HepG2 (cell line): ENCODE data around the gene RSAD1. TPM values are rescaled to one million over a fixed set of nuclear protein-coding genes. Genes with fewer than 3 reads are reported as not detected.

Experiments
- ATAC-seq: fragments of 200-7000 bp; cut with Tn5 transposase; 3 replicates; pipeline ENCODE4 v1.9.1; 2020; ENCODE audit warnings: mild to moderate bottlenecking, moderate library complexity
- BruUV-seq: library from RNA; stranded (reverse); fragments of 400-500 nt; replicated peaks from 2 replicates; lab custom pipeline; 2021; lab: Mats Ljungman, UMichigan
- CTCF ChIA-PET: fragments of 300-600 bp; formaldehyde crosslinking; extraction: SDS; loops from one replicate; lab custom pipeline; 2021; ENCODE audit warnings: low total read pairs, inconsistent platforms, low intra/inter-chr PET ratio; lab: Yijun Ruan, JAX
- POLR2A ChIA-PET: fragments of 350-600 bp; sonication (Branson Sonifier 250); formaldehyde crosslinking; loops from one replicate; lab custom pipeline; 2020; ENCODE audit warnings: antibody characterized with exemption, inconsistent platforms; lab: Yijun Ruan, JAX
- DNase-seq: peaks from one replicate; pipeline ENCODE4 v3.0.0-alpha.2; 2015; ENCODE audit warnings: low spot score
- FAIRE-seq: peaks from 3 replicates; lab custom pipeline; 2011; peaks lifted over from hg19 to GRCh38; lab: Jason Lieb, UNC
- H2AFZ ChIP-seq: one replicate; pipeline ENCODE4 v1.6.1; 2011; ENCODE audit warnings: low read length, inconsistent platforms
- H3K27ac ChIP-seq: fragments of 300-600 bp; 3 replicates; pipeline ENCODE4 v1.8.0; 2011; ENCODE audit warnings: mixed run types, mild to moderate bottlenecking, mixed read lengths, low read length, inconsistent platforms; ENCODE audit not compliant: insufficient read depth; ENCODE audit errors: extremely low read length
- H3K27me3 ChIP-seq, 2 experiments: fragments of 200-600 bp in 1 of 2; 2 replicates in 1 of 2; 3 replicates in 1 of 2; pipeline versions ENCODE4 v1.6.0 to v1.8.0; 2011; ENCODE audit warnings: low read length in 2 of 2, mild to moderate bottlenecking in 2 of 2, moderate library complexity in 2 of 2, inconsistent platforms in 1 of 2; ENCODE audit not compliant: insufficient read depth in 2 of 2, control insufficient read depth in 1 of 2
- H3K36me3 ChIP-seq, 2 experiments: fragments of 200-600 bp in 1 of 2; replicated peaks in 1 of 2; 2 replicates in 1 of 2; 3 replicates in 1 of 2; pipeline versions ENCODE4 v1.5.1 to v1.8.0; 2011; ENCODE audit warnings: low read length in 2 of 2, inconsistent platforms in 1 of 2; ENCODE audit not compliant: insufficient read depth in 2 of 2, control insufficient read depth in 1 of 2
- H3K4me1 ChIP-seq: 2 replicates; pipeline ENCODE4 v1.5.1; 2012; ENCODE audit warnings: low read length, inconsistent platforms; ENCODE audit not compliant: insufficient read depth
- H3K4me2 ChIP-seq: 2 replicates; pipeline ENCODE4 v1.6.0; 2011; ENCODE audit warnings: low read depth, low read length, inconsistent platforms
- H3K4me3 ChIP-seq, 3 experiments: fragments of 200-600 bp in 1 of 3; sonication (generic), shearing (Covaris generic) in 1 of 3; replicated peaks in 1 of 3; 2 replicates each; pipeline ENCODE4 v1.5.1; 2011 to 2016; ENCODE audit warnings: low read length in 3 of 3, inconsistent platforms in 2 of 3, low read depth in 2 of 3, mild to moderate bottlenecking in 2 of 3, control low read depth in 1 of 3, mixed read lengths in 1 of 3; ENCODE audit not compliant: insufficient read depth in 1 of 3
- H3K79me2 ChIP-seq: one replicate; pipeline ENCODE4 v1.6.1; 2011; ENCODE audit warnings: low read length, inconsistent platforms; ENCODE audit not compliant: insufficient read depth
- H3K9ac ChIP-seq: 2 replicates; pipeline ENCODE4 v1.6.0; 2011; ENCODE audit warnings: mild to moderate bottlenecking, low read depth, low read length, inconsistent platforms; ENCODE audit not compliant: insufficient read depth
- H3K9me3 ChIP-seq: 2 replicates; pipeline ENCODE4 v1.5.1; 2012; ENCODE audit warnings: mild to moderate bottlenecking, low read length
- H4K20me1 ChIP-seq: 2 replicates; pipeline ENCODE4 v1.6.0; 2011; ENCODE audit warnings: inconsistent platforms, mild to moderate bottlenecking, low read length, moderate library complexity; ENCODE audit not compliant: insufficient read depth
- FOXP1 ChIP-seq, 2 experiments: fragments of 450-650 bp in 1 of 2; IDR thresholded peaks; 2 replicates each; pipeline ENCODE4 v1.6.1; 2017 to 2018; ENCODE audit warnings: antibody characterized with exemption in 1 of 2
- JUND ChIP-seq: sonication (generic); formaldehyde crosslinking; IDR thresholded peaks from 2 replicates; pipeline ENCODE4 v1.8.0; 2022; ENCODE audit warnings: mild to moderate bottlenecking, missing genetic modification reagents
- KDM6A ChIP-seq: IDR thresholded peaks from 2 replicates; pipeline ENCODE4 v1.6.1; 2016; ENCODE audit warnings: low read depth
- KLF9 ChIP-seq: IDR thresholded peaks from 2 replicates; pipeline ENCODE4 v1.6.1; 2016; ENCODE audit warnings: low read depth
- MIXL1 ChIP-seq: IDR thresholded peaks from 2 replicates; pipeline ENCODE4 v1.6.1; 2016
- PAF1 ChIP-seq: IDR thresholded peaks from 2 replicates; pipeline ENCODE4 v1.6.1; 2016; ENCODE audit warnings: missing genetic modification reagents, missing compliant biosample characterization
- RARA ChIP-seq: IDR thresholded peaks from 2 replicates; pipeline ENCODE4 v1.6.1; 2016; ENCODE audit warnings: missing genetic modification reagents, missing compliant biosample characterization
- REXO4 ChIP-seq: sonication (generic); formaldehyde crosslinking; IDR thresholded peaks from 2 replicates; pipeline ENCODE4 v1.8.0; 2022; ENCODE audit warnings: missing genetic modification reagents, mild to moderate bottlenecking, borderline replicate concordance
- ZSCAN22 ChIP-seq: sonication (generic); formaldehyde crosslinking; IDR thresholded peaks from 2 replicates; pipeline ENCODE4 v1.4.0; 2020; ENCODE audit warnings: mild to moderate bottlenecking, missing genetic modification reagents
- whole genome bisulfite sequencing: methylation state at CpG from one replicate; pipeline ENCODE4 v1.1.6; 2017; ENCODE audit warnings: low lambda C conversion rate; 5-methylcytosine and 5-hydroxymethylcytosine counted together
- in situ Hi-C: cut with HindIII; loops from 2 replicates; pipeline ENCODE4 v1.10.0; 2017; ENCODE audit warnings: low pct_unique_long_range_greater_than_20kb; ENCODE audit not compliant: extremely low pct_ligation_motif_present
- intact Hi-C: fragments of 100-400 bp; cut with micrococcal nuclease; formaldehyde crosslinking; loops from one replicate; pipeline ENCODE4 v1.10.0; 2022; ENCODE audit not compliant: unreplicated experiment
- polyA plus RNA-seq, 8 experiments: library from polyadenylated mRNA; depleted of rRNA in 3 of 8; stranded (reverse) in 7 of 8; unstranded in 1 of 8; fragments of >200 nt; fragmentation: Illumina TruSeq in 4 of 8; extraction: Trizol in 4 of 8; gene quantifications; 2 replicates each; pipeline versions ENCODE4 v1.2.1 to v1.2.3, GENCODE V29; 2011 to 2016; ENCODE audit warnings: low read depth in 4 of 8, missing spikeins in 1 of 8, mixed read lengths in 1 of 8; ENCODE audit not compliant: insufficient read depth in 1 of 8
- total RNA-seq, 5 experiments: library from RNA; depleted of rRNA; stranded (reverse); fragments of >200 nt; fragmentation: Illumina TruSeq; extraction: Trizol; gene quantifications; 2 replicates each; pipeline ENCODE4 v1.2.3, GENCODE V29; 2016; ENCODE audit warnings: low read depth in 1 of 5
- TF ChIP-seq, protein P1 (sequence below): sonication (generic); formaldehyde crosslinking; IDR thresholded peaks from 2 replicates; pipeline ENCODE4 v1.4.0; 2020; ENCODE audit warnings: mild to moderate bottlenecking, missing genetic modification reagents

Gene RSAD1
- total and polyA plus RNA-seq, 2 of the 13 experiments (the other 11 are each of a cell fraction or from before 2014, with no cell fraction given), result 22.7 to 27.7 TPM

DNA sequence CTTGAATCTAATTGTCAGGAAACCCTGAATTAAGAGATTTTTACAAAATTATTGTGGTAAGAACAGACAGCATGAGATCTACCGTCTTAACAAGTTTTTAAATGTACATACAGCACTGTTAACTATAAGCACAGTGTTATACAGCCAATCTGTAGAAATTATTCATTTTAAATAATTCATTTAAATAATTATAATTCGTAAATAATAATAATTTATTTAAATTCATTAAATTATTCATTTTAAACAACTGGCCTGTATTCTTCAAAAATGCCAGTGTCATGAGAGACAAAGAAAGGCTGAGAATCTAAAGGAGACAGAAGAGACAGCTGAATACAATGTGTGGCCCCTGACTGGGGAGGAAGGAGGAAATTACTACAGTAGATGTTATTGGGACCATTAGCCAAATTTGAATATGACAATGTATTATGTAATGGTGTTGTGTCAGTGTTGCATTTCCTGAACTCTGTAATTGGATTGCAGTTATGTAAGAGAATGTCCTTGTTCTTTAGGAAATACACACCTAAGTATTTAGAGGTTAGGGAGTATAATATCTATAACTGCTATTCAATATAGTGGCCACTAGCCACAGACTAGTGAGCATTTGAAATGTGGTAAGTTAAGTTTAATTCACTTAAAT, 2.3 kb downstream of the RSAD1 start:
- Histone ChIP-seq H3K27ac (no peak overlapping the region), H3K27me3 (no peaks in the 10 kb centered on the region), H3K79me2 (peaks cover 3% of the 10 kb centered on the region), H2AFZ (no peak overlapping the region), H3K4me1 (peaks cover 43% of the 10 kb centered on the region), H3K4me2 (no peak overlapping the region), H3K4me3 (no peak overlapping the region), H4K20me1 (peaks cover 4% of the 10 kb centered on the region; the same call in 1 of the 2 replicates), H3K9ac (no peak overlapping the region), H3K36me3 (peaks cover 9 to 19% of the 10 kb centered on the region in 2 experiments; a peak in 4 of 5 replicates), H3K9me3 (no peaks in the 10 kb centered on the region)
- TF ChIP-seq RARA (0 out of 2 replicates have a peak, but pooled peaks have one; percentile 15), REXO4 (CRISPR knock-in tag) (no peak), JUND (CRISPR knock-in tag) (no peak), FOXP1 (IDR thresholded peaks at IDR 0.05) (no peak), FOXP1 (CRISPR knock-in tag; IDR thresholded peaks at IDR 0.05) (0 out of 2 replicates have a peak, but pooled peaks have one; percentile 9), KLF9 (CRISPR knock-in tag) (no peak), KDM6A (no peak), PAF1 (no peak), ZSCAN22 (no peak), MIXL1 (CRISPR knock-in tag) (peak; percentile 54; the same call in 1 of the 2 replicates)
- TF ChIP-seq, protein P1, sequence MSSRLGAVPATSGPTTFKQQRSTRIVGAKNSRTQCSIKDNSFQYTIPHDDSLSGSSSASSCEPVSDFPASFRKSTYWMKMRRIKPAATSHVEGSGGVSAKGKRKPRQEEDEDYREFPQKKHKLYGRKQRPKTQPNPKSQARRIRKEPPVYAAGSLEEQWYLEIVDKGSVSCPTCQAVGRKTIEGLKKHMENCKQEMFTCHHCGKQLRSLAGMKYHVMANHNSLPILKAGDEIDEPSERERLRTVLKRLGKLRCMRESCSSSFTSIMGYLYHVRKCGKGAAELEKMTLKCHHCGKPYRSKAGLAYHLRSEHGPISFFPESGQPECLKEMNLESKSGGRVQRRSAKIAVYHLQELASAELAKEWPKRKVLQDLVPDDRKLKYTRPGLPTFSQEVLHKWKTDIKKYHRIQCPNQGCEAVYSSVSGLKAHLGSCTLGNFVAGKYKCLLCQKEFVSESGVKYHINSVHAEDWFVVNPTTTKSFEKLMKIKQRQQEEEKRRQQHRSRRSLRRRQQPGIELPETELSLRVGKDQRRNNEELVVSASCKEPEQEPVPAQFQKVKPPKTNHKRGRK, result no peak
- in situ Hi-C loops (loop anchor here (5.0 kb wide), 2 partner anchors 146 to 216 kb away; no protein-coding TSS in a partner anchor), intact Hi-C loops (no loop called here)
- no peak for DNase-seq
- WGBS, result 75% methylated on average over 2 of the region's 2 CpGs
- TSS peak; percentile 42 for BruUV-seq
- no peak for ATAC-seq
- CTCF ChIA-PET, result interaction anchor here (2.8 kb wide), 1 partner anchor 145 kb away, joined by 16 read pairs; no protein-coding TSS in a partner anchor
- FAIRE-seq, result no peak
- POLR2A ChIA-PET, result no interaction called here
